Peyer's patch (tissue), 4 donors: ENCODE results near the gene CDRT15. TPM values are rescaled to one million over a fixed set of nuclear protein-coding genes. Genes with fewer than 3 reads are reported as not detected.

Experiments used
- DNase-seq, 3 donors: peaks; one replicate each; pipeline ENCODE4 v3.0.0-alpha.2; 2017 to 2019
- H3K27ac ChIP-seq, 4 donors: fragments of 200-600 bp; sonication (generic); one replicate each; pipeline ENCODE4 v1.5.1; 2016 to 2019
- H3K27me3 ChIP-seq, 2 donors: fragments of 200-600 bp; sonication (generic); one replicate each; pipeline ENCODE4 v1.5.1; 2019
- H3K36me3 ChIP-seq, 3 donors: fragments of 200-600 bp; sonication (generic); one replicate each; pipeline ENCODE4 v1.5.1; 2016 to 2019
- H3K4me1 ChIP-seq, 4 donors: fragments of 200-600 bp; sonication (generic); one replicate each; pipeline ENCODE4 v1.5.1; 2016 to 2019
- H3K4me3 ChIP-seq, 4 donors: fragments of 200-600 bp; sonication (generic); 1 replicate in 3 of 4; 2 replicates in 1 of 4; pipeline ENCODE4 v1.5.1; 2016 to 2019; ENCODE audit warnings: mild to moderate bottlenecking in 1 of 4
- H3K9me3 ChIP-seq, 4 donors: fragments of 200-600 bp; sonication (generic); one replicate each; pipeline ENCODE4 v1.5.1; 2016 to 2019; ENCODE audit warnings: mild to moderate bottlenecking in 1 of 4
- CTCF ChIP-seq, 6 experiments: fragments of 450-650 bp in 4 of 6; fragments of 200-600 bp in 2 of 6; sonication (generic) in 1 of 6; IDR thresholded peaks; one replicate each; pipeline ENCODE4 v1.5.1; 2017 to 2019; ENCODE audit warnings: antibody characterized with exemption in 6 of 6, mild to moderate bottlenecking in 3 of 6, moderate library complexity in 1 of 6
- POLR2A ChIP-seq, 2 donors: fragments of 450-650 bp; IDR thresholded peaks; one replicate each; pipeline ENCODE4 v1.5.1; 2017; ENCODE audit warnings: antibody characterized with exemption in 2 of 2, mild to moderate bottlenecking in 2 of 2, moderate library complexity in 2 of 2
- total RNA-seq, 4 donors: library from RNA; depleted of rRNA; stranded (reverse); fragments of >200 nt; gene quantifications; one replicate each; pipeline ENCODE4 v1.1.0, GENCODE V29; 2016

The CDRT15 gene
- total RNA-seq, 4 donors from 2014 or later: not detected

- Histone ChIP-seq H3K4me1 (no peaks in the 10 kb centered on the region), H3K4me3 (no peak overlapping the region)
- TF ChIP-seq CTCF (IDR thresholded peaks at IDR 0.05): no peak
- TF ChIP-seq POLR2A (IDR thresholded peaks at IDR 0.05): no peak
Observed at GRCh38 chr17:14228903-14229302, 7.8 kb downstream of the CDRT15 start.

GRCh38 chr17:14227052-14227451 lies 9.6 kb downstream of the CDRT15 start:
- DNase-seq: no peak
- Histone ChIP-seq H3K9me3 (no peaks in the 10 kb centered on the region), H3K27me3 (no peaks in the 10 kb centered on the region), H3K36me3 (no peaks in the 10 kb centered on the region), H3K4me1 (no peaks in the 10 kb centered on the region), H3K4me3 (no peak overlapping the region), H3K27ac (no peak overlapping the region)
- no peak for TF ChIP-seq CTCF (IDR thresholded peaks at IDR 0.05)
- TF ChIP-seq POLR2A (IDR thresholded peaks at IDR 0.05): no peak

More at GRCh38 chr17:14228903-14229302, 7.8 kb downstream of the CDRT15 start:
- Histone ChIP-seq H3K27me3 (no peaks in the 10 kb centered on the region), H3K9me3 (no peaks in the 10 kb centered on the region), H3K27ac (no peak overlapping the region), H3K36me3 (no peaks in the 10 kb centered on the region)
- no peak for DNase-seq

GRCh38 chr17:14225254-14225980 lies 11.2 kb downstream of the CDRT15 start:
- Histone ChIP-seq H3K27ac (no peak overlapping the region), H3K4me1 (no peaks in the 10 kb centered on the region), H3K27me3 (no peaks in the 10 kb centered on the region), H3K9me3 (no peaks in the 10 kb centered on the region), H3K4me3 (no peak overlapping the region), H3K36me3 (no peaks in the 10 kb centered on the region)
- no peak for DNase-seq
- no peak for TF ChIP-seq CTCF (IDR thresholded peaks at IDR 0.05)
- no peak for TF ChIP-seq POLR2A (IDR thresholded peaks at IDR 0.05)

- no peak for TF ChIP-seq POLR2A (IDR thresholded peaks at IDR 0.05)
- TF ChIP-seq CTCF (IDR thresholded peaks at IDR 0.05): no peak
- no peak for DNase-seq
- H3K27ac ChIP-seq: no peak overlapping the region
- no peaks in the 10 kb centered on the region for H3K36me3 ChIP-seq
- H3K9me3 ChIP-seq: no peaks in the 10 kb centered on the region
- H3K4me1 ChIP-seq: no peaks in the 10 kb centered on the region
- H3K4me3 ChIP-seq: no peak overlapping the region
- H3K27me3 ChIP-seq: no peaks in the 10 kb centered on the region
Observed at GRCh38 chr17:14222611-14223010, 14.1 kb downstream of the CDRT15 start.

- no peak overlapping the region for H3K27ac ChIP-seq
- no peak for DNase-seq
- peaks cover 0 to 6% (median 0%) of the 10 kb centered on the region in 3 donors for H3K36me3 ChIP-seq
- H3K4me3 ChIP-seq: no peak overlapping the region
- TF ChIP-seq CTCF (IDR thresholded peaks at IDR 0.05) (no peak), POLR2A (IDR thresholded peaks at IDR 0.05) (no peak)
- no peaks in the 10 kb centered on the region for H3K4me1 ChIP-seq
- H3K27me3 ChIP-seq: no peaks in the 10 kb centered on the region
- no peaks in the 10 kb centered on the region for H3K9me3 ChIP-seq
Observed at GRCh38 chr17:14214271-14214670, 22.4 kb downstream of the CDRT15 start.
